Uterus (tissue), 4 donors: ENCODE data around the gene SPIRE1. TPM values are rescaled to one million over a fixed set of nuclear protein-coding genes. Genes with fewer than 3 reads are reported as not detected.

Source experiments
- DNase-seq, 2 donors: peaks; one replicate each; pipeline ENCODE4 v3.0.0-alpha.2; 2019 to 2020
- H3K27ac ChIP-seq, 2 donors: fragments of 200-600 bp; sonication (generic); 1 replicate in 1 of 2; 2 replicates in 1 of 2; pipeline ENCODE4 v1.5.1; 2016 to 2018
- H3K27me3 ChIP-seq, 2 donors: fragments of 200-600 bp; sonication (generic); one replicate each; pipeline ENCODE4 v1.5.1; 2018 to 2019; ENCODE audit warnings: control low read depth in 1 of 2
- H3K36me3 ChIP-seq, 2 donors: fragments of 200-600 bp; sonication (generic); one replicate each; pipeline ENCODE4 v1.5.1; 2019; ENCODE audit warnings: control low read depth in 1 of 2
- H3K4me1 ChIP-seq, 2 donors: fragments of 200-600 bp; sonication (generic); one replicate each; pipeline ENCODE4 v1.5.1; 2018 to 2019; ENCODE audit warnings: control low read depth in 1 of 2
- H3K4me3 ChIP-seq, 2 donors: fragments of 200-600 bp; sonication (generic); 1 replicate in 1 of 2; 2 replicates in 1 of 2; pipeline ENCODE4 v1.5.1; 2018 to 2019; ENCODE audit warnings: mild to moderate bottlenecking in 1 of 2
- H3K9me3 ChIP-seq, 2 donors: fragments of 200-600 bp; sonication (generic); one replicate each; pipeline ENCODE4 v1.5.1; 2019; ENCODE audit warnings: control low read depth in 1 of 2
- CTCF ChIP-seq, 4 experiments: fragments of 200-600 bp in 2 of 4; fragments of 450-650 bp in 2 of 4; sonication (generic) in 2 of 4; IDR thresholded peaks; one replicate each; pipeline ENCODE4 v1.5.1; 2016 to 2019; ENCODE audit warnings: antibody characterized with exemption in 4 of 4, mild to moderate bottlenecking in 2 of 4, moderate library complexity in 1 of 4
- POLR2A ChIP-seq, 2 donors: fragments of 450-650 bp; IDR thresholded peaks; one replicate each; pipeline ENCODE4 v1.6.1; 2016; ENCODE audit warnings: antibody characterized with exemption in 2 of 2, mild to moderate bottlenecking in 1 of 2, moderate library complexity in 1 of 2
- intact Hi-C: fragments of 100-400 bp; cut with DNase I; formaldehyde crosslinking; loops from one replicate; pipeline ENCODE4 v1.15.1; 2023; ENCODE audit warnings: low total_unique reads
- total RNA-seq, 4 donors: library from RNA; depleted of rRNA in 3 of 4; stranded (reverse); fragments of >200 nt in 3 of 4; gene quantifications; one replicate each; pipeline versions ENCODE4 v1.1.0 to v1.2.4, GENCODE V29; 2014 to 2023
- donor health status: DM: yes; HTN: yes; CAD: no.

SPIRE1 gene
- total RNA-seq, 4 donors from 2014 or later: 12.9 to 78.1 (median 27.5) TPM

- intact Hi-C loops: no loop called here
- Histone ChIP-seq H3K9me3 (no peaks in the 10 kb centered on the region), H3K27ac (no peak overlapping the region), H3K27me3 (no peaks in the 10 kb centered on the region), H3K4me1 (no peaks in the 10 kb centered on the region), H3K4me3 (no peak overlapping the region), H3K36me3 (no peaks in the 10 kb centered on the region)
- TF ChIP-seq CTCF (IDR thresholded peaks at IDR 0.05): no peak
- no peak for TF ChIP-seq POLR2A (IDR thresholded peaks at IDR 0.05)
- DNase-seq: no peak
Observed at GRCh38 chr18:12474146-12474545, 183.8 kb downstream of the SPIRE1 start.

GRCh38 chr18:12470382-12471075 is 187.4 kb downstream of the SPIRE1 start:
- DNase-seq: no peak
- intact Hi-C loops: no loop called here
- H3K4me1 ChIP-seq: no peaks in the 10 kb centered on the region
- TF ChIP-seq CTCF (IDR thresholded peaks at IDR 0.05): no peak
- no peak for TF ChIP-seq POLR2A (IDR thresholded peaks at IDR 0.05)
- H3K27ac ChIP-seq: no peak overlapping the region
- no peaks in the 10 kb centered on the region for H3K36me3 ChIP-seq
- no peaks in the 10 kb centered on the region for H3K9me3 ChIP-seq
- no peaks in the 10 kb centered on the region for H3K27me3 ChIP-seq
- H3K4me3 ChIP-seq: no peak overlapping the region

- TF ChIP-seq POLR2A (IDR thresholded peaks at IDR 0.05) (no peak), CTCF (IDR thresholded peaks at IDR 0.05) (no peak)
- Histone ChIP-seq H3K27me3 (no peaks in the 10 kb centered on the region), H3K4me3 (no peak overlapping the region), H3K4me1 (no peaks in the 10 kb centered on the region), H3K9me3 (no peaks in the 10 kb centered on the region), H3K27ac (no peak overlapping the region), H3K36me3 (no peaks in the 10 kb centered on the region)
- no peak for DNase-seq
- intact Hi-C loops: no loop called here
Observed at GRCh38 chr18:12468445-12468844, 189.5 kb downstream of the SPIRE1 start.

GRCh38 chr18:12464731-12465130 is 193.2 kb downstream of the SPIRE1 start:
- H3K27me3 ChIP-seq: no peaks in the 10 kb centered on the region
- TF ChIP-seq CTCF (IDR thresholded peaks at IDR 0.05) (no peak), POLR2A (IDR thresholded peaks at IDR 0.05) (no peak)
- no peaks in the 10 kb centered on the region for H3K36me3 ChIP-seq
- H3K4me1 ChIP-seq: no peaks in the 10 kb centered on the region
- intact Hi-C loops: no loop called here
- DNase-seq: no peak
- H3K9me3 ChIP-seq: no peaks in the 10 kb centered on the region
- no peak overlapping the region for H3K4me3 ChIP-seq
- H3K27ac ChIP-seq: no peak overlapping the region

GRCh38 chr18:12463191-12463590 is 194.7 kb downstream of the SPIRE1 start:
- no peaks in the 10 kb centered on the region for H3K9me3 ChIP-seq
- peak overlapping the region in 1 of 2 donors; percentile 7 for H3K27ac ChIP-seq
- H3K27me3 ChIP-seq: no peaks in the 10 kb centered on the region
- DNase-seq: no peak
- H3K4me3 ChIP-seq: no peak overlapping the region
- no peaks in the 10 kb centered on the region for H3K4me1 ChIP-seq
- TF ChIP-seq CTCF (IDR thresholded peaks at IDR 0.05): no peak
- no peak for TF ChIP-seq POLR2A (IDR thresholded peaks at IDR 0.05)
- intact Hi-C loops: no loop called here
- H3K36me3 ChIP-seq: no peaks in the 10 kb centered on the region
